ENCODE results near the gene ABCC1. TPM values are rescaled to one million over a fixed set of nuclear protein-coding genes. Genes with fewer than 3 reads are reported as not detected.

ABCC1 gene
- total RNA-seq, 1 donor from 2014 or later, result 69.4 TPM

DNA sequence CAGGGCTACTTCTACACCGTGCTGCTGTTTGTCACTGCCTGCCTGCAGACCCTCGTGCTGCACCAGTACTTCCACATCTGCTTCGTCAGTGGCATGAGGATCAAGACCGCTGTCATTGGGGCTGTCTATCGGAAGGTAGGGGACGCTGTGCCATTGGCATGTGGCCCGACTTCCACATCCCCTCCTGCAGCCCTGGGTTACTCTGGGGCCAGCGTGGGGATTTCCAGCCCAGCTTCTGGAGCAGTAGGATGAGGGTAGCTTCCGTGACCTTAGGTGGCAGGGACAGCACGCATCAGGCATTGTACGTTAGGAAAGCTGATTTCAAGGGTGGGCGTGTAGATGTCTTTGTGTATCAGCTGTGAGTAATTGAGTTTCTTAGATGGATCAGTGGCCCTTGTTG is 96.5 kb downstream of the ABCC1 start:
- Mint-ChIP-seq H3K27ac (no peak overlapping the region), H3K27me3 (ENCODE audit: low read depth) (no peaks in the 10 kb centered on the region), H3K4me1 (peaks cover 10% of the 10 kb centered on the region), H3K9me3 (no peaks in the 10 kb centered on the region), H3K4me3 (no peak overlapping the region), H3K36me3 (peaks cover 34% of the 10 kb centered on the region)
- TF ChIP-seq, protein P1, sequence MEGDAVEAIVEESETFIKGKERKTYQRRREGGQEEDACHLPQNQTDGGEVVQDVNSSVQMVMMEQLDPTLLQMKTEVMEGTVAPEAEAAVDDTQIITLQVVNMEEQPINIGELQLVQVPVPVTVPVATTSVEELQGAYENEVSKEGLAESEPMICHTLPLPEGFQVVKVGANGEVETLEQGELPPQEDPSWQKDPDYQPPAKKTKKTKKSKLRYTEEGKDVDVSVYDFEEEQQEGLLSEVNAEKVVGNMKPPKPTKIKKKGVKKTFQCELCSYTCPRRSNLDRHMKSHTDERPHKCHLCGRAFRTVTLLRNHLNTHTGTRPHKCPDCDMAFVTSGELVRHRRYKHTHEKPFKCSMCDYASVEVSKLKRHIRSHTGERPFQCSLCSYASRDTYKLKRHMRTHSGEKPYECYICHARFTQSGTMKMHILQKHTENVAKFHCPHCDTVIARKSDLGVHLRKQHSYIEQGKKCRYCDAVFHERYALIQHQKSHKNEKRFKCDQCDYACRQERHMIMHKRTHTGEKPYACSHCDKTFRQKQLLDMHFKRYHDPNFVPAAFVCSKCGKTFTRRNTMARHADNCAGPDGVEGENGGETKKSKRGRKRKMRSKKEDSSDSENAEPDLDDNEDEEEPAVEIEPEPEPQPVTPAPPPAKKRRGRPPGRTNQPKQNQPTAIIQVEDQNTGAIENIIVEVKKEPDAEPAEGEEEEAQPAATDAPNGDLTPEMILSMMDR (IDR thresholded peaks at IDR 0.05; ENCODE audit: unreplicated experiment), result no peak
- no peak for DNase-seq (ENCODE audit: low spot score in 2 of 2, unreplicated experiment in 2 of 2)

- Mint-ChIP-seq H3K9me3 (no peaks in the 10 kb centered on the region), H3K27me3 (ENCODE audit: low read depth) (no peaks in the 10 kb centered on the region), H3K4me3 (no peak overlapping the region), H3K4me1 (no peaks in the 10 kb centered on the region), H3K27ac (no peak overlapping the region), H3K36me3 (peaks cover 37% of the 10 kb centered on the region)
- no peak for DNase-seq (ENCODE audit: low spot score in 2 of 2, unreplicated experiment in 2 of 2)
- TF ChIP-seq, protein P1 (IDR thresholded peaks at IDR 0.05; ENCODE audit: unreplicated experiment), result no peak
These were observed 98.3 kb downstream of the ABCC1 start for GRCh38 chr16:16047761-16048160.

DNA sequence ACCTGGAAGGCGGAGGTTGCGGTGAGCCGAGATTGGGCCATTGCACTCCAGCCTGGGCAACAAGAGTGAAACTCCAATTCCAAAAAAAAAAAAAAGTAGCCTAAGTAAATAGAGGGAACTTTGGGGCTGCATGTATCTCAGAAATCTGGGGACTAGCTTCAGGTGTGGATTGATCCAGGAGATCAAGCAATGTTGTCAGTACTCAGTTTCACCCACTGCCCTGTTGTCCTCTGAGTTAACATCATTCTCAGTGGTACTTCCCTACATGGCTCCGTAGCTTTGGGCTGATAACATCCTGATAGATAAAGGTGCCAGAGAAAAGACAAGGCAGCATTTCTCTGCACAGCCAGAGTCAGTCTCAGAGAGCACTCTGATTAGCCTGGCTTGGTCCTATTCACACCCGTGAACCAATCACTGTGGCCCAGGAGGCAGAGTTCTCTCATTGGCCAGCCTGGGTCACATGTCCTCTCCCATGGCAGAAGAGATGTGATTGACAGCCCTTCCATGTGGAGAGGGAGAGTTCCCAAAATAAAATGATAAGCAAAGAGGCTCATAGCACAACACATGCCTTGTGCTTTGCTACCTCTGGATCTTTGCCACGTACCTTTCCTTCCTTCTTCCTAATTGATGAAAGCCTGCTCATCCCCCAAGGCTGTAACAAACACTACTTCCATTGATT is 99.6 kb downstream of the ABCC1 start:
- DNase-seq (ENCODE audit: low spot score in 2 of 2, unreplicated experiment in 2 of 2), result no peak
- H3K27me3 Mint-ChIP-seq (ENCODE audit: low read depth), result no peaks in the 10 kb centered on the region
- TF ChIP-seq, protein P1 (IDR thresholded peaks at IDR 0.05; ENCODE audit: unreplicated experiment), result no peak
- H3K27ac Mint-ChIP-seq, result no peak overlapping the region
- no peaks in the 10 kb centered on the region for H3K4me1 Mint-ChIP-seq
- peaks cover 36% of the 10 kb centered on the region for H3K36me3 Mint-ChIP-seq
- H3K9me3 Mint-ChIP-seq, result no peaks in the 10 kb centered on the region
- H3K4me3 Mint-ChIP-seq, result no peak overlapping the region

GRCh38 chr16:16050106-16050505 is 100.7 kb downstream of the ABCC1 start:
- no peak overlapping the region for H3K4me3 Mint-ChIP-seq
- no peak for DNase-seq (ENCODE audit: low spot score in 2 of 2, unreplicated experiment in 2 of 2)
- no peaks in the 10 kb centered on the region for H3K9me3 Mint-ChIP-seq
- TF ChIP-seq, protein P1 (IDR thresholded peaks at IDR 0.05; ENCODE audit: unreplicated experiment), result no peak
- no peak overlapping the region for H3K27ac Mint-ChIP-seq
- H3K27me3 Mint-ChIP-seq (ENCODE audit: low read depth), result no peaks in the 10 kb centered on the region
- peaks cover 35% of the 10 kb centered on the region for H3K36me3 Mint-ChIP-seq
- H3K4me1 Mint-ChIP-seq, result no peaks in the 10 kb centered on the region

- Mint-ChIP-seq H3K27me3 (ENCODE audit: low read depth) (no peaks in the 10 kb centered on the region), H3K4me1 (no peaks in the 10 kb centered on the region), H3K36me3 (peaks cover 30% of the 10 kb centered on the region), H3K4me3 (no peak overlapping the region), H3K27ac (no peak overlapping the region), H3K9me3 (no peaks in the 10 kb centered on the region)
- TF ChIP-seq, protein P1 (IDR thresholded peaks at IDR 0.05; ENCODE audit: unreplicated experiment), result no peak
- no peak for DNase-seq (ENCODE audit: low spot score in 2 of 2, unreplicated experiment in 2 of 2)
These were observed 101.7 kb downstream of the ABCC1 start for GRCh38 chr16:16051132-16051531.
